Measurements from ENCODE around the gene PDIK1L. TPM values are rescaled to one million over a fixed set of nuclear protein-coding genes. Genes with fewer than 3 reads are reported as not detected.

The PDIK1L gene
- total and polyA plus RNA-seq, 2 of the 8 experiments (the other 6 are each of a cell fraction or from before 2014, with no cell fraction given): 0.95 to 4.5 TPM

DNA sequence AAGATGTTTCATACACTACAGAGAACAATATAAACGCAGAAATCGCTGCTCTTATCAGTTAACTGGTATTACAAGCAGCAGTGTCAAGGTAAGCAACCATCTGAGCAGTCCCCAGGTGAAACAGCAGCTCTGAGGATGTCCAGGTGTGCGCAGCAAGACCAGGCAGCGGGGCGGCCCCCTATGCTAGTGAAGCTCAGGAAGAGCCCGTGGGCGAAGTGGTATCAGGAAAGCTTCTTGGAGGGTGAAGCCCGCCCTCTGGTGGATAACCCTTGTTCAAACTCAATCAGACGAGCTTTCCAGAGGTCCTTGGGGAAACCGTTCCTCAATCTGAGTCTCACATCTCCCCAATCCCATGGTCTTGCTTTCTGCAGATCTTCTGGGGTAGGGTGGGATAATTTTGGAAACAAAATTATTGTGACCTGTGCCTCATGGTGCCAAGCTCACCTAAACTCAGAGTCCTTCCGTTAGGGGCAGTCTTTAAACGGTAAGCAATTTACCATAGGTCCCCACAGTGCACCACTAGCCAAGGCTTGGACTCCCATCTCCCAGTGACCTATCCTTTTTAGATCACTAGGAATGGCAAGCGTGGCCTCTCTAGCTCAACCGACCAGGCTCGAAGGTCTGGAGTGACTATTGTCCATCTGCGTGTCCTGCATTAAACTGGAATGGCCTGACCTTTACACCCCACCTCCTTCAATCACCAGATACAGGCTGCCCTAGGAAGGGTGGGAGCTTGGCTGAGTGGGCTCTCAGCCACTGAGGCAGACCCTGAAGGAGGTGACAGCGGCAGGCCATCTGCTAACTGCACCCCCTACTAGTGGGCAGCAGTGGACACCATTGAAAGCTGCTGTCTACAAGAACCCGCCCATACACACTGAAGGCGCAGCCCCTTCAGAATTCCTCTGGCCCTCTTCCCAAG is 33.7 kb downstream of the PDIK1L start (continued):
- 0 out of 2 replicates have a peak, but pooled peaks have one; percentile 25 for TF ChIP-seq YY1 (IDR thresholded peaks at IDR 0.05; ENCODE audit: low read depth, low read length)
- TF ChIP-seq GTF2F1 (IDR thresholded peaks at IDR 0.05; ENCODE audit: borderline replicate concordance, low read depth, low read length): no peak
- no peak for TF ChIP-seq JUND (IDR thresholded peaks at IDR 0.05; ENCODE audit: low read length)
- peak; percentile 86 to 91 for TF ChIP-seq RAD21 (IDR thresholded peaks at IDR 0.05 in 1 of 2, conservative IDR thresholded peaks at IDR 0.05 in 1 of 2; ENCODE audit: low read depth in 2 of 2, low read length in 2 of 2)
